ENCODE measurements around the gene TUNAR.

GRCh38 chr14:95943699-95944098 lies 67.1 kb downstream of the TUNAR start:
- no peak for TF ChIP-seq CTCF (IDR thresholded peaks at IDR 0.05)
- TF ChIP-seq POLR2A (IDR thresholded peaks at IDR 0.05; ENCODE audit: low read depth) = no peak
- TF ChIP-seq EP300 (IDR thresholded peaks at IDR 0.05) = no peak
- TF ChIP-seq POLR2AphosphoS5 (IDR thresholded peaks at IDR 0.05) = no peak

Data from esophagus muscularis mucosa (tissue), 4 donors.